ENCODE measurements around the gene CHERP.
"Not testable (repeated sequence)": the region's sequence is repeated elsewhere in the genome, so short reads cannot be mapped to it uniquely, and the experiment has no call there.

CHERP gene

GRCh38 chr19:16477311-16477710 lies 64.9 kb downstream of the CHERP start:
- H3K4me3 ChIP-seq (ENCODE audit: low read depth in 1 of 2, low read length in 2 of 2) = no peak overlapping the region
- no peak overlapping the region for H3K9ac ChIP-seq (ENCODE audit: low read length)
- no peaks in the 10 kb centered on the region for H3K4me1 ChIP-seq (ENCODE audit: insufficient read depth, low read length)
- no peak overlapping the region for H3K27ac ChIP-seq (ENCODE audit: low read depth, low read length)
- H3K36me3 ChIP-seq (ENCODE audit: insufficient read depth, low read length) = no peaks in the 10 kb centered on the region
- no peaks in the 10 kb centered on the region for H3K9me3 ChIP-seq (ENCODE audit: low read length)
- H3K27me3 ChIP-seq (ENCODE audit: control insufficient read depth in 1 of 2, insufficient read depth in 2 of 2, low read length in 2 of 2) = no peaks in the 10 kb centered on the region

- H3K4me3 ChIP-seq (ENCODE audit: low read depth in 1 of 2, low read length in 2 of 2) = no peak overlapping the region
- no peaks in the 10 kb centered on the region for H3K4me1 ChIP-seq (ENCODE audit: insufficient read depth, low read length)
- H3K36me3 ChIP-seq (ENCODE audit: insufficient read depth, low read length) = no peaks in the 10 kb centered on the region
- H3K27ac ChIP-seq (ENCODE audit: low read depth, low read length) = no peak overlapping the region
- no peaks in the 10 kb centered on the region for H3K9me3 ChIP-seq (ENCODE audit: low read length)
- no peaks in the 10 kb centered on the region for H3K27me3 ChIP-seq (ENCODE audit: control insufficient read depth in 1 of 2, insufficient read depth in 2 of 2, low read length in 2 of 2)
- H3K9ac ChIP-seq (ENCODE audit: low read length) = no peak overlapping the region
These were observed 65.8 kb downstream of the CHERP start for GRCh38 chr19:16476401-16476800.

- no peaks in the 10 kb centered on the region for H3K36me3 ChIP-seq (ENCODE audit: insufficient read depth, low read length)
- H3K27ac ChIP-seq (ENCODE audit: low read depth, low read length) = no peak overlapping the region
- no peak overlapping the region for H3K9ac ChIP-seq (ENCODE audit: low read length)
- peaks cover 11% of the 10 kb centered on the region for H3K4me1 ChIP-seq (ENCODE audit: insufficient read depth, low read length)
- no peaks in the 10 kb centered on the region for H3K27me3 ChIP-seq (ENCODE audit: control insufficient read depth in 1 of 2, insufficient read depth in 2 of 2, low read length in 2 of 2)
- no peaks in the 10 kb centered on the region for H3K9me3 ChIP-seq (ENCODE audit: low read length)
- H3K4me3 ChIP-seq (ENCODE audit: low read depth in 1 of 2, low read length in 2 of 2) = no peak overlapping the region
These were observed 68.3 kb downstream of the CHERP start for GRCh38 chr19:16473875-16474392.

GRCh38 chr19:16472992-16473391 lies 69.2 kb downstream of the CHERP start:
- no peaks in the 10 kb centered on the region for H3K36me3 ChIP-seq (ENCODE audit: insufficient read depth, low read length)
- H3K9ac ChIP-seq (ENCODE audit: low read length) = no peak overlapping the region
- no peaks in the 10 kb centered on the region for H3K27me3 ChIP-seq (ENCODE audit: control insufficient read depth in 1 of 2, insufficient read depth in 2 of 2, low read length in 2 of 2)
- no peaks in the 10 kb centered on the region for H3K9me3 ChIP-seq (ENCODE audit: low read length)
- no peak overlapping the region for H3K27ac ChIP-seq (ENCODE audit: low read depth, low read length)
- H3K4me1 ChIP-seq (ENCODE audit: insufficient read depth, low read length) = peaks cover 13% of the 10 kb centered on the region
- no peak overlapping the region for H3K4me3 ChIP-seq (ENCODE audit: low read depth in 1 of 2, low read length in 2 of 2)

DNA sequence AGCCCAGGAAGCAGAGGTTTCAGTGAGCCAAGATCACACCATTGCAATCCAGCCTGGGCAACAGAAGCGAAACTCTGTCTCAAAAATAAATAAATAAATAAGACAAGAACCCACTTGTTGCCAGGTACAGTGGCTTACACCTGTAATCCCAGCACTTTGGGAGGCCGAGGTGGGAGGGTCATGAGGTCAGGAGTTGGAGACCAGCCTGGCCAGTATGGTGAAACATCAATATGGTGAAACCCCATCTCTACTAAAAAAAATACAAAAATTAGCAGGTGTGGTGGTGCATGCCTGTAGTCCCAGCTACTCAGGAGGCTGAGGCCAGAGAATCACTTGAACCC lies 69.7 kb downstream of the CHERP start:
- H3K27ac ChIP-seq (ENCODE audit: low read depth, low read length) = peak overlapping the region; percentile 83
- not testable (repeated sequence) for H3K36me3 ChIP-seq (ENCODE audit: insufficient read depth, low read length); H3K27me3 ChIP-seq (ENCODE audit: control insufficient read depth in 1 of 2, insufficient read depth in 2 of 2, low read length in 2 of 2); H3K9me3 ChIP-seq (ENCODE audit: low read length)
- H3K9ac ChIP-seq (ENCODE audit: low read length) = peak overlapping the region; percentile 44
- peaks cover 17% of the 10 kb centered on the region for H3K4me1 ChIP-seq (ENCODE audit: insufficient read depth, low read length)
- peak overlapping the region; percentile 51 to 66 for H3K4me3 ChIP-seq (ENCODE audit: low read depth in 1 of 2, low read length in 2 of 2)

DNA sequence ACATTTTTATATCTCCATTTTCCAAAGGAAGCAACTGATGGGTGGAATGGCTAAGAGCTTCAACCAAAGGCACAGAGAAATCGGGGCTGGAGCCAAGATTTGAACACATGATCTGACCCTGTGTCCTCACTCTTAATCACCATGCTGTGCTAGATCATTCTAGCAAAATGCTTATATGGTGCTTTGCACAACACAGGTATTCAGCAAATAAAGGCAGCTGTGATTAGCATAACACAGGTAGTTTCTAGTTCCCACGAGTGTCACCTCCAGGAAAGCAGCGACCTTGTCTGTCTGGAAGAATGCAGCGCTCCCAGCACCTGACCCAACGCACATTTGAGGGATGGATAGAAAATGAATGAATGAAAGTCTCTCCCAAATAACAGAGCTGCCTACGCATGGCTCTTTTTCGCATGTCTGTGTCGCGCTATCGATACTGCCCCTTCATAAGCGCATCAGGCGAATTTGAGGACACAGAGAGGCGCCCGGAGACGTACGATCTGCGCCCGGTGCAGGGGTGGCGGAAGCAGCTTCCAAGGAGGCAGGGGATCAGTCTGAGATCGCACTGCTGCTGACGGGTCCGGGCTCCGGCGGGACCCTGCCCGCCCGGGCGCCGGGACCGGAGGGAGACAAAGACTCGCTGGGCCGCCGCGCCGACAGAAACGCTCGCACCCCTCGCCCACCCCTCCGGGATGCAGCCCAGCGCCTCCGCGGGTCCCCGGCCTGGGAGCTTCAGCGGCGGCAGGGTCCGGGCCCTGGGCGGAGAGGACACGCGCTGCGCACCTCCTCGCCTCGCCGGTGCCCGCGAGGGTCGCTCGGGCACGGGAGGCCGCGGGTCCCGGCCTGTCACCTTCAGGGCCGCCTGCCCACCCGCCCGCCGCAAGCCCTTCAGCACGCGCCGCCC lies 71.1 kb downstream of the CHERP start:
- Histone ChIP-seq H3K4me3 (ENCODE audit: low read depth in 1 of 2, low read length in 2 of 2) (peak overlapping the region; percentile 79 to 92), H3K9ac (ENCODE audit: low read length) (peak overlapping the region; percentile 33), H3K4me1 (ENCODE audit: insufficient read depth, low read length) (peaks cover 20% of the 10 kb centered on the region), H3K36me3 (ENCODE audit: insufficient read depth, low read length) (no peaks in the 10 kb centered on the region), H3K9me3 (ENCODE audit: low read length) (no peaks in the 10 kb centered on the region), H3K27me3 (ENCODE audit: control insufficient read depth in 1 of 2, insufficient read depth in 2 of 2, low read length in 2 of 2) (no peaks in the 10 kb centered on the region), H3K27ac (ENCODE audit: low read depth, low read length) (peak overlapping the region; percentile 56)

DNA sequence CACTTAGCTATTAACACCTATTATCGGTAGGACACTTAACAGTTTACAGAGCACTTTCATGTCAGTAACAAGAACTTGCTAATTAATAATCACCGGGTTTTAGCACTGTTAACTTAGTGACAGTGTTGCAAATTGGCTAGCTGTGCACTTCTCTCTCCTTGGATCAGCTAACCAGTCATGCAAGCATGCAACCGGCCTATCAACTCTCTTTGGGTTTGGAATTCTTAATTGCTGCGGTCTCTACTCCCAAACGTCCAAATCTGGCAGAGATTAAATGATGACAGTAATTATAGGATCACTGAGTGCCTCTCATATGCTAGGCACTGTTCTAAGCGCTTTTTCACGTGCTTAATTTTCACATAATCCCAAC lies 71.7 kb downstream of the CHERP start:
- no peaks in the 10 kb centered on the region for H3K9me3 ChIP-seq (ENCODE audit: low read length)
- no peak overlapping the region for H3K9ac ChIP-seq (ENCODE audit: low read length)
- H3K4me1 ChIP-seq (ENCODE audit: insufficient read depth, low read length) = peaks cover 20% of the 10 kb centered on the region
- no peaks in the 10 kb centered on the region for H3K27me3 ChIP-seq (ENCODE audit: control insufficient read depth in 1 of 2, insufficient read depth in 2 of 2, low read length in 2 of 2)
- H3K36me3 ChIP-seq (ENCODE audit: insufficient read depth, low read length) = no peaks in the 10 kb centered on the region
- peak overlapping the region in 1 of 2 donors; percentile 92 for H3K4me3 ChIP-seq (ENCODE audit: low read depth in 1 of 2, low read length in 2 of 2)
- no peak overlapping the region for H3K27ac ChIP-seq (ENCODE audit: low read depth, low read length)

Data from muscle layer of colon (tissue), 2 donors.